Heart left ventricle (tissue), 16 donors: ENCODE measurements around the gene ATAT1. TPM values are rescaled to one million over a fixed set of nuclear protein-coding genes. Genes with fewer than 3 reads are reported as not detected.

Experiments used
- ATAC-seq, 4 donors: fragments of 200-7000 bp; cut with Tn5 transposase; one replicate each; pipeline ENCODE4 v1.9.1; 2020 to 2022; ENCODE audit warnings: moderate library complexity in 4 of 4, mild to moderate bottlenecking in 3 of 4, moderate number of reproducible peaks in 1 of 4
- DNase-seq, 5 donors: peaks; one replicate each; pipeline ENCODE4 v3.0.0-alpha.2; 2020
- H3K27ac ChIP-seq, 12 donors: fragments of 200-600 bp; sonication (generic) in 4 of 12; one replicate each; pipeline versions ENCODE4 v1.5.0 to v1.8.0; 2016 to 2022; ENCODE audit warnings: mild to moderate bottlenecking in 2 of 12
- H3K27me3 ChIP-seq, 9 donors: fragments of 200-600 bp; sonication (generic) in 2 of 9; one replicate each; pipeline versions ENCODE4 v1.5.1 to v1.8.0; 2016 to 2022; ENCODE audit warnings: mild to moderate bottlenecking in 3 of 9
- H3K36me3 ChIP-seq, 9 donors: fragments of 200-600 bp; sonication (generic) in 2 of 9; one replicate each; pipeline versions ENCODE4 v1.5.0 to v1.8.0; 2018 to 2022; ENCODE audit warnings: mild to moderate bottlenecking in 2 of 9
- H3K4me1 ChIP-seq, 12 donors: fragments of 200-600 bp; sonication (generic) in 4 of 12; one replicate each; pipeline versions ENCODE4 v1.5.0 to v1.8.0; 2016 to 2022; ENCODE audit warnings: mild to moderate bottlenecking in 3 of 12
- H3K4me3 ChIP-seq, 12 donors: fragments of 200-600 bp; sonication (generic) in 4 of 12; one replicate each; pipeline versions ENCODE4 v1.5.0 to v1.8.0; 2017 to 2022; ENCODE audit warnings: mild to moderate bottlenecking in 9 of 12, moderate library complexity in 4 of 12
- H3K9me3 ChIP-seq, 12 donors: fragments of 200-600 bp; sonication (generic) in 4 of 12; one replicate each; pipeline versions ENCODE4 v1.5.0 to v1.8.0; 2016 to 2022; ENCODE audit warnings: mild to moderate bottlenecking in 1 of 12
- CTCF ChIP-seq, 12 donors: fragments of 200-600 bp; sonication (generic) in 4 of 12; IDR thresholded peaks; one replicate each; pipeline versions ENCODE4 v1.5.0 to v1.8.0; 2018 to 2022; ENCODE audit warnings: antibody characterized with exemption in 12 of 12, mild to moderate bottlenecking in 5 of 12
- POLR2A ChIP-seq, 2 donors: fragments of 450-650 bp; IDR thresholded peaks; one replicate each; pipeline ENCODE4 v1.6.1; 2017; ENCODE audit warnings: antibody characterized with exemption in 2 of 2, mild to moderate bottlenecking in 2 of 2, moderate library complexity in 2 of 2
- WGBS, 4 donors: extraction: QIAGEN DNeasy Blood & Tissue Kit in 2 of 4; methylation state at CpG; one replicate each; pipeline versions ENCODE4 v1.1.5 to v1.1.7; 2013 to 2018; 5-methylcytosine and 5-hydroxymethylcytosine counted together
- intact Hi-C, 10 donors: fragments of 100-400 bp; cut with DNase I; formaldehyde crosslinking; loops; one replicate each; pipeline versions ENCODE4 v1.11.1 to v1.14.2; 2022
- polyA plus RNA-seq, 2 donors: library from polyadenylated mRNA; stranded (reverse); fragments of 200-250 nt; gene quantifications; one replicate each; pipeline ENCODE4 v1.2.3, GENCODE V29; 2013
- total RNA-seq, 9 donors: library from RNA; depleted of rRNA in 2 of 9; stranded (reverse); fragments of >200 nt in 2 of 9; fragmentation: NEBNext Ultra II Directional in 3 of 9; extraction: Animal tissue kit (Norgen Biotek cat#: 25700) in 3 of 9; gene quantifications; one replicate each; pipeline versions ENCODE4 v1.1.0 to v1.2.4, GENCODE V29; 2016 to 2023
- donor health status: ischemic (EF 13 %, LVEDD 7.1; RV severe dilation, severe dysfunction).
- donor health status: healthy with polysubstance abuse.
- donor health status: DM: no; HTN: yes; CAD: no.
- donor health status: DM: no; HTN: no; CAD: no.
- donor health status: ischemic (EF 25% LVEDD 6.9; RV normal size, moderate dysfunction).
- donor health status: ischemic (EF 25% LVEDD 5.7; RV mildly dilated, moderate dysfunction).
- donor health status: healthy.
- donor health status: DM: yes; HTN: yes; CAD: no.
- donor health status: ischemic (EF 35%, LVEDD 5.7; RV mildly dilated, moderate dysfunction).
- donor health status: nonischemic (EF 11% LVEDD 7.7; RV severe dilation, severe dysfunction).
- donor health status: DM: yes; HTN: yes; CAD: no.
- donor health status: PGD.
- donor health status: ischemic (EF 29% LVEDD 5.4; RV normal size, mild dysfunction).
- donor health status: nonischemic (EF 23%, LVEDD 6.1; RV moderate dilation, normal function).

ATAT1 gene
- total and polyA plus RNA-seq, 11 donors, result 1.1 to 7.0 (median 3.3) TPM

- no peak for ATAC-seq
- DNase-seq, result no peak
- Histone ChIP-seq H3K36me3 (peaks cover 0 to 11% (median 0%) of the 10 kb centered on the region in 9 donors), H3K4me1 (peaks cover 4 to 64% (median 38%) of the 10 kb centered on the region in 12 donors), H3K9me3 (no peaks in the 10 kb centered on the region), H3K27ac (peak overlapping the region; percentile 92 to 100 (median 98)), H3K4me3 (peak overlapping the region in 10 of 12 donors; percentile 65 to 96 (median 80)), H3K27me3 (no peaks in the 10 kb centered on the region)
- intact Hi-C loops, result loop anchor here in 3 of 10 donors (10.0 kb wide), 2 partner anchors 196 to 396 kb away; partner anchors contain the start of gene DDR1 (in 1 of the 3)
- no peak for TF ChIP-seq POLR2A (IDR thresholded peaks at IDR 0.05)
- TF ChIP-seq CTCF (IDR thresholded peaks at IDR 0.05), result no peak
- WGBS, 4 donors, result 68 to 82% (median 73%) methylated on average over 8 to 9 of the region's 9 CpGs
These were observed 61.9 kb downstream of the ATAT1 start for GRCh38 chr6:30688569-30688968.

DNA sequence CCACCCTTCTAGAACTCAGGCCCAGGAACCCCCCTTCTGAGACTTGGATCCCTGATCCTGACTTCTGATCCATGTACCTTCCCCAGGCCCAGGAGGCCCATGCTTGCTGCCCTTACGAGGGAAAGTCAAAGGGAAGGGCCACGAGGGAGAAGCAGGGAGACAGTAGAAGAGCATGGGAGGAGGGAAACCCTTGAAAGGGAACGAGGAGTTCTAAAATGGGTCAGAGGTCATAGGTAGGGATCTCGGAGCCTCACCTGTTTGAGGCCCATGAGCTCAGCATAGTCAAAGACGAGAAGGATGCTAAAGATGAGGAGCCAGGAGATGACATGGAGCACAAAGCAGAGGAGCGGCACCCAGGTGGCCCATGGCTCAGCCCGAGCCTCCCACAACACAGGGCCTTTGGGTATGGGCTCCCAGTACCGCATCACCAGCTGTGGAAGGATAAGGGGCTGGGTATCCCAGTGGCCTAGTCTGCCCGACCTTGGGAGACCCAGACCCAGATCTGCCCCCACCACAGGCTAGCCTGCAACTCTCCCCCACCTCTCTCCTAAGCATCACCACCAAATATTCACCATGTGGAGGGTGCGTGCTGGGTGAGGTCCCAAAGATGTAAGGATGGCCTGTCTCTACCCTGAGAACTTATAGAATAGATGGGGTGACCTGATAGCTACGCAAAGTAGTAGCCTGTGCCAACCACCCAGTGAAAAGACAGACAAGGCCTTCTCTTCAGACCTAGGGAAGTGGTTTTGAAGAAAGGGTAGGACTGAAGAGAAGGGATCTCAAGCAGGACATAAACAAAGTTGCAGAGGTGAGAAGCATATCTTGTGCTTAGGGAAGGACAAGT lies 62.6 kb downstream of the ATAT1 start:
- DNase-seq, result no peak
- ATAC-seq, result no peak
- Histone ChIP-seq H3K4me3 (peak overlapping the region in 8 of 12 donors; percentile 65 to 96 (median 85)), H3K27me3 (no peaks in the 10 kb centered on the region), H3K36me3 (peaks cover 0 to 11% (median 0%) of the 10 kb centered on the region in 9 donors), H3K27ac (peak overlapping the region; percentile 86 to 100 (median 98)), H3K9me3 (no peaks in the 10 kb centered on the region), H3K4me1 (peaks cover 4 to 58% (median 38%) of the 10 kb centered on the region in 12 donors)
- 78 to 82% (median 82%) methylated on average over 11 of the region's 11 CpGs for WGBS, 4 donors
- intact Hi-C loops, result loop anchor here in 3 of 10 donors (10.0 kb wide), 2 partner anchors 196 to 396 kb away; partner anchors contain the start of gene DDR1 (in 1 of the 3)
- TF ChIP-seq POLR2A (IDR thresholded peaks at IDR 0.05), result no peak
- TF ChIP-seq CTCF (IDR thresholded peaks at IDR 0.05), result no peak

- H3K27me3 ChIP-seq, result no peaks in the 10 kb centered on the region
- peak overlapping the region in 11 of 12 donors; percentile 74 to 100 (median 97) for H3K27ac ChIP-seq
- DNase-seq (no peak), ATAC-seq (no peak)
- peaks cover 4 to 51% (median 38%) of the 10 kb centered on the region in 12 donors for H3K4me1 ChIP-seq
- H3K36me3 ChIP-seq, result peaks cover 0 to 9% (median 0%) of the 10 kb centered on the region in 9 donors
- H3K4me3 ChIP-seq, result peak overlapping the region in 11 of 12 donors; percentile 34 to 76 (median 65)
- no peaks in the 10 kb centered on the region for H3K9me3 ChIP-seq
- TF ChIP-seq CTCF (IDR thresholded peaks at IDR 0.05) (no peak), POLR2A (IDR thresholded peaks at IDR 0.05) (no peak)
- 22 to 34% (median 32%) methylated on average over 4 of the region's 4 CpGs for WGBS, 4 donors
- intact Hi-C loops, result loop anchor here in 4 of 10 donors (2.0 to 10.0 kb wide), 4 partner anchors 25 to 395 kb away; partner anchors contain the start of gene DDR1 (in 1 of the 4)
These were observed 63.3 kb downstream of the ATAT1 start for GRCh38 chr6:30689985-30690384.
